GM23338 (cell line): ENCODE measurements around the gene PCSK5. TPM values are rescaled to one million over a fixed set of nuclear protein-coding genes. Genes with fewer than 3 reads are reported as not detected.

Source experiments
- ATAC-seq: fragments of 200-7000 bp; cut with Tn5 transposase; 3 replicates; pipeline ENCODE4 v1.9.1; 2020
- DNase-seq: peaks from one replicate; pipeline ENCODE4 v3.0.0-alpha.2; 2015; ENCODE audit warnings: low spot score
- H2AFZ ChIP-seq: fragments of 200-600 bp; sonication (generic); 2 replicates; pipeline ENCODE4 v1.8.0; 2016; ENCODE audit warnings: antibody characterized with exemption, mild to moderate bottlenecking, moderate library complexity
- H3F3A ChIP-seq: fragments of 200-600 bp; sonication (generic); replicated peaks from 2 replicates; pipeline ENCODE4 v1.8.0; 2017; ENCODE audit warnings: antibody characterized with exemption, mixed run types, low read depth
- H3K27ac ChIP-seq: fragments of 200-600 bp; sonication (generic); 2 replicates; pipeline ENCODE4 v1.6.1; 2016; ENCODE audit warnings: low read depth
- H3K27me3 ChIP-seq: fragments of 200-600 bp; sonication (generic); 2 replicates; pipeline ENCODE4 v1.8.0; 2016; ENCODE audit warnings: mild to moderate bottlenecking, mixed run types, moderate library complexity; ENCODE audit not compliant: insufficient read depth
- H3K36me3 ChIP-seq: fragments of 200-600 bp; sonication (generic); 2 replicates; pipeline ENCODE4 v1.8.0; 2016; ENCODE audit warnings: mild to moderate bottlenecking; ENCODE audit not compliant: insufficient read depth
- H3K4me1 ChIP-seq: fragments of 200-600 bp; sonication (generic); 2 replicates; pipeline ENCODE4 v1.8.0; 2016; ENCODE audit warnings: mild to moderate bottlenecking, moderate library complexity; ENCODE audit not compliant: insufficient read depth
- H3K4me2 ChIP-seq: fragments of 200-600 bp; sonication (generic); 2 replicates; pipeline ENCODE4 v1.7.1; 2017; ENCODE audit warnings: mixed run types
- H3K4me3 ChIP-seq: fragments of 200-600 bp; sonication (generic); 2 replicates; pipeline ENCODE4 v1.6.1; 2016; ENCODE audit warnings: mixed run types
- H3K79me2 ChIP-seq: fragments of 200-600 bp; sonication (generic); replicated peaks from 2 replicates; pipeline ENCODE4 v1.8.0; 2017; ENCODE audit warnings: mild to moderate bottlenecking; ENCODE audit not compliant: insufficient read depth
- H3K9me2 ChIP-seq: fragments of 200-600 bp; sonication (generic); 2 replicates; pipeline ENCODE4 v1.8.0; 2017; ENCODE audit not compliant: insufficient read depth
- H4K20me1 ChIP-seq: fragments of 200-600 bp; sonication (generic); replicated peaks from 2 replicates; pipeline ENCODE4 v1.8.0; 2017; ENCODE audit warnings: mild to moderate bottlenecking; ENCODE audit not compliant: insufficient read depth
- H3K27ac Mint-ChIP-seq: 2 replicates; pipeline ENCODE4 v1.8.0; 2020; ENCODE audit warnings: inconsistent platforms, mild to moderate bottlenecking, moderate library complexity, mixed read lengths
- H3K27me3 Mint-ChIP-seq: 3 replicates; pipeline ENCODE4 v1.8.0; 2022; ENCODE audit warnings: low read depth, mild to moderate bottlenecking, moderate library complexity, mixed read lengths, inconsistent platforms; ENCODE audit not compliant: insufficient read depth, poor library complexity
- H3K36me3 Mint-ChIP-seq: 3 replicates; pipeline ENCODE4 v1.8.0; 2021; ENCODE audit warnings: low read depth, mild to moderate bottlenecking, inconsistent platforms, moderate library complexity, mixed read lengths
- H3K4me1 Mint-ChIP-seq: 3 replicates; pipeline ENCODE4 v1.8.0; 2020; ENCODE audit warnings: mild to moderate bottlenecking, inconsistent platforms, mixed read lengths
- H3K4me3 Mint-ChIP-seq: 3 replicates; pipeline ENCODE4 v1.8.0; 2021; ENCODE audit warnings: moderate library complexity, mild to moderate bottlenecking, inconsistent platforms, mixed read lengths
- H3K9me3 Mint-ChIP-seq: 3 replicates; pipeline ENCODE4 v1.8.0; 2020; ENCODE audit warnings: moderate library complexity, mild to moderate bottlenecking, inconsistent platforms, mixed read lengths
- CREB1 ChIP-seq: fragments of 250-450 bp; sonication (Bioruptor Pico); IDR thresholded peaks from 2 replicates; pipeline ENCODE4 v1.5.0; 2020; ENCODE audit warnings: low read depth, mild to moderate bottlenecking, moderate library complexity
- EZH2 ChIP-seq: fragments of 200-600 bp; sonication (generic); IDR thresholded peaks from one replicate; pipeline ENCODE4 v1.8.0; 2017; ENCODE audit warnings: antibody characterized with exemption, mild to moderate bottlenecking, low read depth; ENCODE audit not compliant: unreplicated experiment
- EZH2phosphoT487 ChIP-seq: fragments of 200-600 bp; sonication (generic); IDR thresholded peaks from one replicate; pipeline ENCODE4 v1.8.1; 2018; ENCODE audit warnings: antibody characterized with exemption; ENCODE audit not compliant: unreplicated experiment
- JUNB ChIP-seq: IDR thresholded peaks from one replicate; pipeline ENCODE4 v1.6.1; 2016; ENCODE audit warnings: antibody characterized with exemption; ENCODE audit not compliant: unreplicated experiment
- NANOG ChIP-seq: IDR thresholded peaks from 2 replicates; pipeline ENCODE4 v1.6.1; 2016; ENCODE audit warnings: antibody characterized with exemption, borderline replicate concordance
- POLR2AphosphoS5 ChIP-seq: IDR thresholded peaks from 2 replicates; pipeline ENCODE4 v1.6.1; 2016; ENCODE audit warnings: antibody characterized with exemption, low read depth
- STAT1 ChIP-seq: IDR thresholded peaks from one replicate; pipeline ENCODE4 v1.6.1; 2016; ENCODE audit warnings: antibody characterized with exemption; ENCODE audit not compliant: unreplicated experiment
- ZNF114 ChIP-seq: fragments of 250-450 bp; sonication (Bioruptor Pico); IDR thresholded peaks from 2 replicates; pipeline ENCODE4 v1.5.0; 2020; ENCODE audit warnings: mild to moderate bottlenecking, moderate library complexity
- ZNF331 ChIP-seq: fragments of 250-450 bp; sonication (Bioruptor Pico); IDR thresholded peaks from 2 replicates; pipeline ENCODE4 v1.5.0; 2020; ENCODE audit warnings: low read depth, mild to moderate bottlenecking, moderate library complexity
- polyA plus RNA-seq: library from polyadenylated mRNA; unstranded; fragments of >200 nt; fragmentation: Nextera tagmentation; extraction: Ambion mirVana; gene quantifications from 2 replicates; pipeline ENCODE4 v1.2.1, GENCODE V29; 2016
- total RNA-seq: library from RNA; depleted of rRNA; stranded (reverse); fragments of >200 nt; shearing (Covaris generic); gene quantifications from 2 replicates; pipeline ENCODE4 v1.2.3, GENCODE V29; 2014
- TF ChIP-seq, protein P1 (sequence below): IDR thresholded peaks from 2 replicates; pipeline ENCODE4 v1.6.1; 2016; ENCODE audit warnings: antibody characterized with exemption
- TF ChIP-seq, protein P2 (sequence below): fragments of 250-450 bp; sonication (Bioruptor Pico); IDR thresholded peaks from 2 replicates; pipeline ENCODE4 v1.5.0; 2020; ENCODE audit warnings: mild to moderate bottlenecking, moderate library complexity
- TF ChIP-seq, protein P3 (sequence below), 2 experiments: fragments of 200-600 bp in 1 of 2; sonication (generic) in 1 of 2; conservative IDR thresholded peaks; 2 replicates each; pipeline versions ENCODE4 v1.5.1 to v1.6.1; 2016 to 2017; ENCODE audit warnings: antibody characterized with exemption in 2 of 2, low read depth in 2 of 2, mild to moderate bottlenecking in 2 of 2, moderate library complexity in 1 of 2
- TF ChIP-seq, protein P4 (sequence below): IDR thresholded peaks from one replicate; pipeline ENCODE4 v1.6.1; 2018; ENCODE audit warnings: antibody characterized with exemption; ENCODE audit not compliant: unreplicated experiment

PCSK5 gene
- total and polyA plus RNA-seq, 2 experiments from 2014 or later, result 12.3 to 34.8 TPM

DNA sequence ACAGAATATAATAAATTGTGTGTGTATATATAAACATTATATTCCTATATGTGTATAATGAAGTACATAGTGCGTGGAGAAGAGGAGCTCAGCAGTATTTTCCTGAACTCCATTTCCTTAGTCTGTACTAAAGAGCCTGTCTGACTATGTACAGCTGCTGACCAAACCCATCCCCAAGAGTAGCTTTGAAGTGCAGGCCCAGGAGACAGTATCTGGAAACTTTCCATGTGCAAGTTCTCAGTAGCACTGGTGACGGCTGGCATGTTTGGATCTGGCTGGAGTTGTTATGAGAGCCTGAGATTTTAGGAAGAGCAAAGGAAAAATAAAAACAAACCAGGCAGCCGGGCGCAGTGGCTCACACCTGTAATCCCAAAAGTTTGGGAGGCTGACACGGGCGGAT is 259.5 kb downstream of the PCSK5 start:
- H4K20me1 ChIP-seq, result no peaks in the 10 kb centered on the region; the same call in 1 of the 2 replicates

More for the DNA sequence above, 259.5 kb downstream of the PCSK5 start:
- Histone ChIP-seq H3K79me2 (no peaks in the 10 kb centered on the region), H3K27me3 (no peaks in the 10 kb centered on the region), H3K4me2 (no peak overlapping the region), H3K4me3 (no peak overlapping the region), H3K36me3 (no peaks in the 10 kb centered on the region), H3K27ac (no peak overlapping the region), H2AFZ (no peak overlapping the region), H3K9me2 (no peaks in the 10 kb centered on the region), H3F3A (no peaks in the 10 kb centered on the region), H3K4me1 (no peaks in the 10 kb centered on the region)
- TF ChIP-seq STAT1 (no peak), ZNF114 (CRISPR knock-in tag) (no peak), ZNF331 (CRISPR knock-in tag) (no peak), CREB1 (no peak), EZH2phosphoT487 (no peak), JUNB (no peak), NANOG (no peak), POLR2AphosphoS5 (no peak), EZH2 (no peak)
- TF ChIP-seq, protein P1, sequence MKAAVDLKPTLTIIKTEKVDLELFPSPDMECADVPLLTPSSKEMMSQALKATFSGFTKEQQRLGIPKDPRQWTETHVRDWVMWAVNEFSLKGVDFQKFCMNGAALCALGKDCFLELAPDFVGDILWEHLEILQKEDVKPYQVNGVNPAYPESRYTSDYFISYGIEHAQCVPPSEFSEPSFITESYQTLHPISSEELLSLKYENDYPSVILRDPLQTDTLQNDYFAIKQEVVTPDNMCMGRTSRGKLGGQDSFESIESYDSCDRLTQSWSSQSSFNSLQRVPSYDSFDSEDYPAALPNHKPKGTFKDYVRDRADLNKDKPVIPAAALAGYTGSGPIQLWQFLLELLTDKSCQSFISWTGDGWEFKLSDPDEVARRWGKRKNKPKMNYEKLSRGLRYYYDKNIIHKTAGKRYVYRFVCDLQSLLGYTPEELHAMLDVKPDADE, result no peak
- TF ChIP-seq, protein P2, sequence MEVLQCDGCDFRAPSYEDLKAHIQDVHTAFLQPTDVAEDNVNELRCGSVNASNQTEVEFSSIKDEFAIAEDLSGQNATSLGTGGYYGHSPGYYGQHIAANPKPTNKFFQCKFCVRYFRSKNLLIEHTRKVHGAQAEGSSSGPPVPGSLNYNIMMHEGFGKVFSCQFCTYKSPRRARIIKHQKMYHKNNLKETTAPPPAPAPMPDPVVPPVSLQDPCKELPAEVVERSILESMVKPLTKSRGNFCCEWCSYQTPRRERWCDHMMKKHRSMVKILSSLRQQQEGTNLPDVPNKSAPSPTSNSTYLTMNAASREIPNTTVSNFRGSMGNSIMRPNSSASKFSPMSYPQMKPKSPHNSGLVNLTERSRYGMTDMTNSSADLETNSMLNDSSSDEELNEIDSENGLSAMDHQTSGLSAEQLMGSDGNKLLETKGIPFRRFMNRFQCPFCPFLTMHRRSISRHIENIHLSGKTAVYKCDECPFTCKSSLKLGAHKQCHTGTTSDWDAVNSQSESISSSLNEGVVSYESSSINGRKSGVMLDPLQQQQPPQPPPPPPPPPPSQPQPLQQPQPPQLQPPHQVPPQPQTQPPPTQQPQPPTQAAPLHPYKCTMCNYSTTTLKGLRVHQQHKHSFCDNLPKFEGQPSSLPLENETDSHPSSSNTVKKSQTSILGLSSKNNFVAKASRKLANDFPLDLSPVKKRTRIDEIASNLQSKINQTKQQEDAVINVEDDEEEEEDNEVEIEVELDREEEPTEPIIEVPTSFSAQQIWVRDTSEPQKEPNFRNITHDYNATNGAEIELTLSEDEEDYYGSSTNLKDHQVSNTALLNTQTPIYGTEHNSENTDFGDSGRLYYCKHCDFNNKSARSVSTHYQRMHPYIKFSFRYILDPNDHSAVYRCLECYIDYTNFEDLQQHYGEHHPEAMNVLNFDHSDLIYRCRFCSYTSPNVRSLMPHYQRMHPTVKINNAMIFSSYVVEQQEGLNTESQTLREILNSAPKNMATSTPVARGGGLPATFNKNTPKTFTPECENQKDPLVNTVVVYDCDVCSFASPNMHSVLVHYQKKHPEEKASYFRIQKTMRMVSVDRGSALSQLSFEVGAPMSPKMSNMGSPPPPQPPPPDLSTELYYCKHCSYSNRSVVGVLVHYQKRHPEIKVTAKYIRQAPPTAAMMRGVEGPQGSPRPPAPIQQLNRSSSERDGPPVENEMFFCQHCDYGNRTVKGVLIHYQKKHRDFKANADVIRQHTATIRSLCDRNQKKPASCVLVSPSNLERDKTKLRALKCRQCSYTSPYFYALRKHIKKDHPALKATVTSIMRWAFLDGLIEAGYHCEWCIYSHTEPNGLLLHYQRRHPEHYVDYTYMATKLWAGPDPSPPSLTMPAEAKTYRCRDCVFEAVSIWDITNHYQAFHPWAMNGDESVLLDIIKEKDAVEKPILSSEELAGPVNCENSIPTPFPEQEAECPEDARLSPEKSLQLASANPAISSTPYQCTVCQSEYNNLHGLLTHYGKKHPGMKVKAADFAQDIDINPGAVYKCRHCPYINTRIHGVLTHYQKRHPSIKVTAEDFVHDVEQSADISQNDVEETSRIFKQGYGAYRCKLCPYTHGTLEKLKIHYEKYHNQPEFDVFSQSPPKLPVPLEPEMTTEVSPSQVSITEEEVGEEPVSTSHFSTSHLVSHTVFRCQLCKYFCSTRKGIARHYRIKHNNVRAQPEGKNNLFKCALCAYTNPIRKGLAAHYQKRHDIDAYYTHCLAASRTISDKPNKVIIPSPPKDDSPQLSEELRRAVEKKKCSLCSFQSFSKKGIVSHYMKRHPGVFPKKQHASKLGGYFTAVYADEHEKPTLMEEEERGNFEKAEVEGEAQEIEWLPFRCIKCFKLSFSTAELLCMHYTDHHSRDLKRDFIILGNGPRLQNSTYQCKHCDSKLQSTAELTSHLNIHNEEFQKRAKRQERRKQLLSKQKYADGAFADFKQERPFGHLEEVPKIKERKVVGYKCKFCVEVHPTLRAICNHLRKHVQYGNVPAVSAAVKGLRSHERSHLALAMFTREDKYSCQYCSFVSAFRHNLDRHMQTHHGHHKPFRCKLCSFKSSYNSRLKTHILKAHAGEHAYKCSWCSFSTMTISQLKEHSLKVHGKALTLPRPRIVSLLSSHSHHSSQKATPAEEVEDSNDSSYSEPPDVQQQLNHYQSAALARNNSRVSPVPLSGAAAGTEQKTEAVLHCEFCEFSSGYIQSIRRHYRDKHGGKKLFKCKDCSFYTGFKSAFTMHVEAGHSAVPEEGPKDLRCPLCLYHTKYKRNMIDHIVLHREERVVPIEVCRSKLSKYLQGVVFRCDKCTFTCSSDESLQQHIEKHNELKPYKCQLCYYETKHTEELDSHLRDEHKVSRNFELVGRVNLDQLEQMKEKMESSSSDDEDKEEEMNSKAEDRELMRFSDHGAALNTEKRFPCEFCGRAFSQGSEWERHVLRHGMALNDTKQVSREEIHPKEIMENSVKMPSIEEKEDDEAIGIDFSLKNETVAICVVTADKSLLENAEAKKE (CRISPR knock-in tag), result no peak
- TF ChIP-seq, protein P3, sequence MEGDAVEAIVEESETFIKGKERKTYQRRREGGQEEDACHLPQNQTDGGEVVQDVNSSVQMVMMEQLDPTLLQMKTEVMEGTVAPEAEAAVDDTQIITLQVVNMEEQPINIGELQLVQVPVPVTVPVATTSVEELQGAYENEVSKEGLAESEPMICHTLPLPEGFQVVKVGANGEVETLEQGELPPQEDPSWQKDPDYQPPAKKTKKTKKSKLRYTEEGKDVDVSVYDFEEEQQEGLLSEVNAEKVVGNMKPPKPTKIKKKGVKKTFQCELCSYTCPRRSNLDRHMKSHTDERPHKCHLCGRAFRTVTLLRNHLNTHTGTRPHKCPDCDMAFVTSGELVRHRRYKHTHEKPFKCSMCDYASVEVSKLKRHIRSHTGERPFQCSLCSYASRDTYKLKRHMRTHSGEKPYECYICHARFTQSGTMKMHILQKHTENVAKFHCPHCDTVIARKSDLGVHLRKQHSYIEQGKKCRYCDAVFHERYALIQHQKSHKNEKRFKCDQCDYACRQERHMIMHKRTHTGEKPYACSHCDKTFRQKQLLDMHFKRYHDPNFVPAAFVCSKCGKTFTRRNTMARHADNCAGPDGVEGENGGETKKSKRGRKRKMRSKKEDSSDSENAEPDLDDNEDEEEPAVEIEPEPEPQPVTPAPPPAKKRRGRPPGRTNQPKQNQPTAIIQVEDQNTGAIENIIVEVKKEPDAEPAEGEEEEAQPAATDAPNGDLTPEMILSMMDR (conservative IDR thresholded peaks at IDR 0.05; ENCODE audit: low read depth in 2 of 2), result no peak
- TF ChIP-seq, protein P4, sequence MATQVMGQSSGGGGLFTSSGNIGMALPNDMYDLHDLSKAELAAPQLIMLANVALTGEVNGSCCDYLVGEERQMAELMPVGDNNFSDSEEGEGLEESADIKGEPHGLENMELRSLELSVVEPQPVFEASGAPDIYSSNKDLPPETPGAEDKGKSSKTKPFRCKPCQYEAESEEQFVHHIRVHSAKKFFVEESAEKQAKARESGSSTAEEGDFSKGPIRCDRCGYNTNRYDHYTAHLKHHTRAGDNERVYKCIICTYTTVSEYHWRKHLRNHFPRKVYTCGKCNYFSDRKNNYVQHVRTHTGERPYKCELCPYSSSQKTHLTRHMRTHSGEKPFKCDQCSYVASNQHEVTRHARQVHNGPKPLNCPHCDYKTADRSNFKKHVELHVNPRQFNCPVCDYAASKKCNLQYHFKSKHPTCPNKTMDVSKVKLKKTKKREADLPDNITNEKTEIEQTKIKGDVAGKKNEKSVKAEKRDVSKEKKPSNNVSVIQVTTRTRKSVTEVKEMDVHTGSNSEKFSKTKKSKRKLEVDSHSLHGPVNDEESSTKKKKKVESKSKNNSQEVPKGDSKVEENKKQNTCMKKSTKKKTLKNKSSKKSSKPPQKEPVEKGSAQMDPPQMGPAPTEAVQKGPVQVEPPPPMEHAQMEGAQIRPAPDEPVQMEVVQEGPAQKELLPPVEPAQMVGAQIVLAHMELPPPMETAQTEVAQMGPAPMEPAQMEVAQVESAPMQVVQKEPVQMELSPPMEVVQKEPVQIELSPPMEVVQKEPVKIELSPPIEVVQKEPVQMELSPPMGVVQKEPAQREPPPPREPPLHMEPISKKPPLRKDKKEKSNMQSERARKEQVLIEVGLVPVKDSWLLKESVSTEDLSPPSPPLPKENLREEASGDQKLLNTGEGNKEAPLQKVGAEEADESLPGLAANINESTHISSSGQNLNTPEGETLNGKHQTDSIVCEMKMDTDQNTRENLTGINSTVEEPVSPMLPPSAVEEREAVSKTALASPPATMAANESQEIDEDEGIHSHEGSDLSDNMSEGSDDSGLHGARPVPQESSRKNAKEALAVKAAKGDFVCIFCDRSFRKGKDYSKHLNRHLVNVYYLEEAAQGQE, result no peak
- no peak for ATAC-seq
- no peak overlapping the region for H3K4me3 Mint-ChIP-seq
- H3K27me3 Mint-ChIP-seq, result no peaks in the 10 kb centered on the region
- H3K4me1 Mint-ChIP-seq, result peaks cover 3% of the 10 kb centered on the region; the same call in 1 of the 3 replicates
- DNase-seq, result no peak
- H3K27ac Mint-ChIP-seq, result no peak overlapping the region
- no peaks in the 10 kb centered on the region for H3K9me3 Mint-ChIP-seq
- H3K36me3 Mint-ChIP-seq, result no peaks in the 10 kb centered on the region
